ENCODE measurements around the gene WDR5.

DNA sequence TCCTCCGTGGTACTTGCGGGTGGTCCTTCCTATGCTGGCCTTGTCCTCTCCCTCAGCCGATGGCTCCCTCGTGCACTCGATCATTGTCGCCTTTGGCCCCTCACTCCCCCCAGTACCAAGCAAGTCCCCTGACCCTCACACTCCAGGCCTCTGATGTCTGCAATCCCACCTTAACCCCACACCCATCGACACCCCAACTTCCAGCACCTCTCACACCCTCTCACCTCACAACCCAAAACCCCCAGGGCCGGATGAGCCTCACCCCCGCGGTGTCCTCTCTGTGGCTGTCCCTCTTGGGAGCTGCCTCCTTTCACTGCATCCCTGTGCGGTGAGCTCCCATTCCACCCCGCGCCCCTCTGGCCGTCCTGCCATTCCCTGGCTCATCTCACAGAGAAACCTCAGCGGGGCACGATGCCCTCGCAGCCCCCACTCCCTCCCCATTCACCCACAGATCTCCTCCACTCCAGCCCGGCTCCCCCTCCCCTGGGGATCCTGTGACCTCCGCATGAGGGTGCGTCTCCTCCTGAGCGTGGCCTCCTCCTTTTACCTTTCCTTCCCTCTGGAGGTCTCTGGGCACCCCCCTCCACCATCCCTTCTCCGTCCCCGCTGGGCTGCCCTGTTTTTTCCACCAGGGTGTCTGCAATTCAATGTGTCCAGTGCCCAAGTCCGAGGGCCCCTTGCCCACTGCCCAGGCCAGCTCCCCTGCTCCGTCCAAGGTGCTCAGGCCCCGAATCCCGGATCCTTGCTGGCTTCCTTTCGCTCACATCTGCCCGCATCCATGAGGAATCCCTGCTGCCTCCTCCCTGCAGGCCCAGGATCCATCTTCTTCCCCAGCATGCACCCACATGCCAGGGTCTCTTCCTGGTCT is 44.3 kb downstream of the WDR5 start:
- TF ChIP-seq, protein P1, sequence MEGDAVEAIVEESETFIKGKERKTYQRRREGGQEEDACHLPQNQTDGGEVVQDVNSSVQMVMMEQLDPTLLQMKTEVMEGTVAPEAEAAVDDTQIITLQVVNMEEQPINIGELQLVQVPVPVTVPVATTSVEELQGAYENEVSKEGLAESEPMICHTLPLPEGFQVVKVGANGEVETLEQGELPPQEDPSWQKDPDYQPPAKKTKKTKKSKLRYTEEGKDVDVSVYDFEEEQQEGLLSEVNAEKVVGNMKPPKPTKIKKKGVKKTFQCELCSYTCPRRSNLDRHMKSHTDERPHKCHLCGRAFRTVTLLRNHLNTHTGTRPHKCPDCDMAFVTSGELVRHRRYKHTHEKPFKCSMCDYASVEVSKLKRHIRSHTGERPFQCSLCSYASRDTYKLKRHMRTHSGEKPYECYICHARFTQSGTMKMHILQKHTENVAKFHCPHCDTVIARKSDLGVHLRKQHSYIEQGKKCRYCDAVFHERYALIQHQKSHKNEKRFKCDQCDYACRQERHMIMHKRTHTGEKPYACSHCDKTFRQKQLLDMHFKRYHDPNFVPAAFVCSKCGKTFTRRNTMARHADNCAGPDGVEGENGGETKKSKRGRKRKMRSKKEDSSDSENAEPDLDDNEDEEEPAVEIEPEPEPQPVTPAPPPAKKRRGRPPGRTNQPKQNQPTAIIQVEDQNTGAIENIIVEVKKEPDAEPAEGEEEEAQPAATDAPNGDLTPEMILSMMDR (IDR thresholded peaks at IDR 0.05): no peak
- no peak for TF ChIP-seq POLR2A (IDR thresholded peaks at IDR 0.05)
- TF ChIP-seq POLR2AphosphoS5 (IDR thresholded peaks at IDR 0.05; ENCODE audit: insufficient read depth in 1 of 2, low read depth in 1 of 2): no peak

Data from vagina (tissue), 2 donors.